ENCODE results near the gene ZNF497.

The ZNF497 gene

GRCh38 chr19:58395979-58396627 is 33.6 kb upstream of the ZNF497 start:
- Histone ChIP-seq H3K4me3 (replicated peaks; ENCODE audit: low read depth, low read length) (no peak overlapping the region), H3K36me3 (ENCODE audit: control insufficient read depth, insufficient read depth, low read length) (peaks cover 31% of the 10 kb centered on the region), H3K27me3 (replicated peaks; ENCODE audit: control insufficient read depth, insufficient read depth, low read length) (no peaks in the 10 kb centered on the region)
- TF ChIP-seq CTCF (IDR thresholded peaks at IDR 0.05; ENCODE audit: insufficient read depth, low read length, poor library complexity, severe bottlenecking): no peak
- no peak for DNase-seq (ENCODE audit: extremely low read depth, insufficient read length)

- no peak within 1 kb of the TSS for H3K4me3 ChIP-seq (replicated peaks; ENCODE audit: low read depth, low read length)
- peaks cover 34% of the 10 kb centered on the region for H3K36me3 ChIP-seq (ENCODE audit: control insufficient read depth, insufficient read depth, low read length)
- TF ChIP-seq CTCF (IDR thresholded peaks at IDR 0.05; ENCODE audit: insufficient read depth, low read length, poor library complexity, severe bottlenecking): no peak
- DNase-seq (ENCODE audit: extremely low read depth, insufficient read length): no peak
- H3K27me3 ChIP-seq (replicated peaks; ENCODE audit: control insufficient read depth, insufficient read depth, low read length): no peaks in the 10 kb centered on the region
Observed at GRCh38 chr19:58395220-58395978, 32.8 kb upstream of the ZNF497 start, which contains the start of gene RNF225. Gene RNF225 (plus strand): TSS chr19:58395656. CDS start chr19:58396090, 434 bp downstream.

GRCh38 chr19:58394821-58395219 is 32.3 kb upstream of the ZNF497 start:
- Histone ChIP-seq H3K36me3 (ENCODE audit: control insufficient read depth, insufficient read depth, low read length) (peaks cover 34% of the 10 kb centered on the region), H3K27me3 (replicated peaks; ENCODE audit: control insufficient read depth, insufficient read depth, low read length) (no peaks in the 10 kb centered on the region), H3K4me3 (replicated peaks; ENCODE audit: low read depth, low read length) (no peak overlapping the region)
- TF ChIP-seq CTCF (IDR thresholded peaks at IDR 0.05; ENCODE audit: insufficient read depth, low read length, poor library complexity, severe bottlenecking): no peak
- no peak for DNase-seq (ENCODE audit: extremely low read depth, insufficient read length)

- no peak for TF ChIP-seq CTCF (IDR thresholded peaks at IDR 0.05; ENCODE audit: insufficient read depth, low read length, poor library complexity, severe bottlenecking)
- Histone ChIP-seq H3K4me3 (replicated peaks; ENCODE audit: low read depth, low read length) (no peak overlapping the region), H3K36me3 (ENCODE audit: control insufficient read depth, insufficient read depth, low read length) (peaks cover 37% of the 10 kb centered on the region), H3K27me3 (replicated peaks; ENCODE audit: control insufficient read depth, insufficient read depth, low read length) (no peaks in the 10 kb centered on the region)
- no peak for DNase-seq (ENCODE audit: extremely low read depth, insufficient read length)
Observed at GRCh38 chr19:58393725-58394033, 31.1 kb upstream of the ZNF497 start.

GRCh38 chr19:58392945-58393724 is 30.6 kb upstream of the ZNF497 start:
- Histone ChIP-seq H3K4me3 (replicated peaks; ENCODE audit: low read depth, low read length) (no peak overlapping the region), H3K27me3 (replicated peaks; ENCODE audit: control insufficient read depth, insufficient read depth, low read length) (no peaks in the 10 kb centered on the region), H3K36me3 (ENCODE audit: control insufficient read depth, insufficient read depth, low read length) (peaks cover 38% of the 10 kb centered on the region)
- no peak for TF ChIP-seq CTCF (IDR thresholded peaks at IDR 0.05; ENCODE audit: insufficient read depth, low read length, poor library complexity, severe bottlenecking)
- DNase-seq (ENCODE audit: extremely low read depth, insufficient read length): no peak

All from GM06990 (cell line).